HEK293 (cell line): ENCODE measurements around the gene SCLT1.
A peak's percentile ranks its signal among the peaks of the same experiment; 100 is the strongest.

Experiments used
- CTCF ChIA-PET: fragments of 350-600 bp; formaldehyde crosslinking; extraction: SDS; loops from one replicate; lab custom pipeline; 2021; ENCODE audit warnings: antibody characterized with exemption; lab: Yijun Ruan, JAX
- POLR2A ChIA-PET: fragments of 300-600 bp; formaldehyde crosslinking; extraction: SDS; loops from one replicate; lab custom pipeline; 2020; ENCODE audit warnings: antibody characterized with exemption, inconsistent platforms; lab: Yijun Ruan, JAX
- H3K27ac ChIP-seq: fragments of 200-500 bp; sonication (Bioruptor generic); 2 replicates; pipeline ENCODE4 v1.5.1; 2014; ENCODE audit warnings: low read depth, low read length, control low read depth, inconsistent platforms; ENCODE audit errors: extremely low read depth
- H3K36me3 ChIP-seq, 2 experiments: fragments of 200-500 bp in 1 of 2; sonication (Bioruptor generic) in 1 of 2; 1 replicate in 1 of 2; 2 replicates in 1 of 2; pipeline ENCODE4 v1.5.1; 2014 to 2017; ENCODE audit warnings: inconsistent platforms in 2 of 2, low read length in 2 of 2; ENCODE audit not compliant: control insufficient read depth in 2 of 2, insufficient read depth in 1 of 2
- H3K4me1 ChIP-seq: fragments of 200-500 bp; sonication (Bioruptor generic); 2 replicates; pipeline ENCODE4 v1.5.1; 2014; ENCODE audit warnings: mild to moderate bottlenecking, low read length, inconsistent platforms; ENCODE audit not compliant: control insufficient read depth, insufficient read depth
- H3K4me3 ChIP-seq: 2 replicates; pipeline ENCODE4 v1.5.1; 2011; ENCODE audit warnings: low read depth, mild to moderate bottlenecking, control low read depth, low read length, moderate library complexity
- H3K9me3 ChIP-seq: fragments of 200-500 bp; sonication (Bioruptor generic); 2 replicates; pipeline ENCODE4 v1.5.1; 2014; ENCODE audit warnings: low read depth, low read length, inconsistent platforms; ENCODE audit not compliant: control insufficient read depth, insufficient read depth
- BCL11B ChIP-seq: fragments of 450-650 bp; formaldehyde crosslinking; IDR thresholded peaks from 2 replicates; pipeline ENCODE4 v1.5.1; 2016; ENCODE audit warnings: low read depth, missing biosample characterization, missing genetic modification characterization
- KLF1 ChIP-seq: fragments of 450-650 bp; formaldehyde crosslinking; IDR thresholded peaks from 2 replicates; pipeline ENCODE4 v1.5.1; 2016; ENCODE audit warnings: missing biosample characterization, missing genetic modification characterization
- KLF8 ChIP-seq: fragments of 450-650 bp; formaldehyde crosslinking; IDR thresholded peaks from 2 replicates; pipeline ENCODE4 v1.5.1; 2016; ENCODE audit warnings: missing biosample characterization, missing genetic modification characterization
- PRDM1 ChIP-seq: fragments of 450-650 bp; formaldehyde crosslinking; IDR thresholded peaks from 2 replicates; pipeline ENCODE4; 2016; ENCODE audit warnings: missing biosample characterization, missing genetic modification characterization
- ZBTB1 ChIP-seq: fragments of 450-650 bp; formaldehyde crosslinking; IDR thresholded peaks from 2 replicates; pipeline ENCODE4 v1.5.1; 2016; ENCODE audit warnings: missing biosample characterization, missing genetic modification characterization
- ZBTB26 ChIP-seq: fragments of 450-650 bp; formaldehyde crosslinking; optimal IDR thresholded peaks from 2 replicates; pipeline ENCODE3; 2016; ENCODE audit warnings: missing biosample characterization, mild to moderate bottlenecking, missing genetic modification characterization
- ZIC2 ChIP-seq: fragments of 450-650 bp; formaldehyde crosslinking; IDR thresholded peaks from 2 replicates; pipeline ENCODE4 v1.5.1; 2016; ENCODE audit warnings: missing biosample characterization, missing genetic modification characterization
- ZNF23 ChIP-seq: fragments of 450-650 bp; formaldehyde crosslinking; IDR thresholded peaks from 2 replicates; pipeline ENCODE4 v1.5.1; 2016; ENCODE audit warnings: missing biosample characterization, missing genetic modification characterization, borderline replicate concordance
- ZNF24 ChIP-seq: fragments of 450-650 bp; formaldehyde crosslinking; IDR thresholded peaks from 2 replicates; pipeline ENCODE4 v1.5.1; 2016; ENCODE audit warnings: missing biosample characterization, missing genetic modification characterization
- ZNF266 ChIP-seq: fragments of 450-650 bp; formaldehyde crosslinking; IDR thresholded peaks from 2 replicates; pipeline ENCODE4 v1.5.1; 2016; ENCODE audit warnings: missing biosample characterization, missing genetic modification characterization, low read depth
- ZNF366 ChIP-seq: fragments of 450-650 bp; formaldehyde crosslinking; conservative IDR thresholded peaks from 2 replicates; pipeline ENCODE4 v1.5.1; 2016; ENCODE audit warnings: missing biosample characterization, missing genetic modification characterization
- ZNF529 ChIP-seq: fragments of 450-650 bp; formaldehyde crosslinking; IDR thresholded peaks from 2 replicates; pipeline ENCODE4 v1.5.1; 2017; ENCODE audit warnings: missing genetic modification characterization, missing biosample characterization; ENCODE audit not compliant: insufficient replicate concordance
- ZNF530 ChIP-seq: fragments of 450-650 bp; formaldehyde crosslinking; IDR thresholded peaks from 2 replicates; pipeline ENCODE4 v1.5.1; 2016; ENCODE audit warnings: low read depth, missing biosample characterization, missing genetic modification characterization
- ZNF610 ChIP-seq: fragments of 450-650 bp; formaldehyde crosslinking; IDR thresholded peaks from 2 replicates; pipeline ENCODE4 v1.5.1; 2016; ENCODE audit warnings: missing biosample characterization, missing genetic modification characterization, borderline replicate concordance
- ZNF623 ChIP-seq: fragments of 450-650 bp; formaldehyde crosslinking; IDR thresholded peaks from 2 replicates; pipeline ENCODE4 v1.5.1; 2016; ENCODE audit warnings: missing biosample characterization, missing genetic modification characterization
- ZNF626 ChIP-seq: fragments of 450-650 bp; sonication (Bioruptor Pico); formaldehyde crosslinking; IDR thresholded peaks from 2 replicates; pipeline ENCODE4 v1.5.1; 2018; ENCODE audit warnings: missing biosample characterization, missing genetic modification characterization, inconsistent platforms
- ZNF677 ChIP-seq: fragments of 450-650 bp; IDR thresholded peaks from 2 replicates; pipeline ENCODE4 v1.5.0; 2018; ENCODE audit warnings: missing biosample characterization, mild to moderate bottlenecking, missing genetic modification characterization, moderate library complexity
- ZNF768 ChIP-seq: fragments of 450-650 bp; formaldehyde crosslinking; IDR thresholded peaks from 2 replicates; pipeline ENCODE4 v1.5.1; 2018; ENCODE audit warnings: missing biosample characterization, mild to moderate bottlenecking, missing genetic modification characterization
- ZNF830 ChIP-seq: fragments of 450-650 bp; IDR thresholded peaks from 2 replicates; pipeline ENCODE4 v1.5.0; 2018; ENCODE audit warnings: missing biosample characterization, missing genetic modification characterization, low read depth, mild to moderate bottlenecking, moderate library complexity

The SCLT1 gene

GRCh38 chr4:128978985-128979384 is 114.4 kb downstream of the SCLT1 start (continued):
- no peak for TF ChIP-seq KLF8 (tag by site-specific recombination)
- no peak for TF ChIP-seq KLF1 (tag by site-specific recombination)
- TF ChIP-seq ZBTB1 (tag by site-specific recombination): no peak
- no peak for TF ChIP-seq ZNF677

- Histone ChIP-seq H3K4me1 (no peaks in the 10 kb centered on the region), H3K4me3 (no peak overlapping the region), H3K36me3 (no peaks in the 10 kb centered on the region; a peak in 1 of 3 replicates), H3K27ac (no peak overlapping the region), H3K9me3 (no peaks in the 10 kb centered on the region)
- ChIA-PET CTCF (no interaction called here), POLR2A (no interaction called here)
- TF ChIP-seq ZNF24 (no peak), ZIC2 (tag by site-specific recombination) (peak; percentile 71)
Measured at GRCh38 chr4:128974136-128974581, 119.2 kb downstream of the SCLT1 start.

GRCh38 chr4:128973384-128973783 is 120.0 kb downstream of the SCLT1 start:
- H3K36me3 ChIP-seq: no peaks in the 10 kb centered on the region; a peak in 1 of 3 replicates
- POLR2A ChIA-PET: no interaction called here
- CTCF ChIA-PET: no interaction called here

GRCh38 chr4:128961405-128961804 is 131.9 kb downstream of the SCLT1 start:
- no peaks in the 10 kb centered on the region for H3K36me3 ChIP-seq
- no peaks in the 10 kb centered on the region for H3K9me3 ChIP-seq
- no peaks in the 10 kb centered on the region for H3K4me1 ChIP-seq
- no peak overlapping the region for H3K27ac ChIP-seq
- ChIA-PET POLR2A (no interaction called here), CTCF (no interaction called here)
- no peak overlapping the region for H3K4me3 ChIP-seq
- no peak for TF ChIP-seq ZBTB26
- TF ChIP-seq ZNF623 (tag by site-specific recombination): no peak
- TF ChIP-seq ZNF830 (tag by site-specific recombination): no peak
- TF ChIP-seq ZNF530 (tag by site-specific recombination): no peak
- TF ChIP-seq ZNF366 (tag by site-specific recombination): no peak
- no peak for TF ChIP-seq ZNF610 (tag by site-specific recombination)
- TF ChIP-seq ZNF23: no peak
- TF ChIP-seq PRDM1 (tag by site-specific recombination): no peak
- TF ChIP-seq ZNF529 (tag by site-specific recombination): no peak
- no peak for TF ChIP-seq ZIC2 (tag by site-specific recombination)
- no peak for TF ChIP-seq ZNF266 (tag by site-specific recombination)
- no peak for TF ChIP-seq BCL11B (tag by site-specific recombination)
- no peak for TF ChIP-seq ZNF768
- TF ChIP-seq ZBTB1 (tag by site-specific recombination): no peak

More at GRCh38 chr4:128973384-128973783, 120.0 kb downstream of the SCLT1 start:
- Histone ChIP-seq H3K9me3 (no peaks in the 10 kb centered on the region), H3K4me3 (no peak overlapping the region), H3K27ac (no peak overlapping the region), H3K4me1 (no peaks in the 10 kb centered on the region)
- TF ChIP-seq ZNF626 (tag by site-specific recombination): no peak
